ENCODE results near the gene CDCA5. TPM values are rescaled to one million over a fixed set of nuclear protein-coding genes. Genes with fewer than 3 reads are reported as not detected.

Gene CDCA5
- total RNA-seq, 5 donors from 2014 or later (not counting 1 experiment from before 2014, with no cell fraction given), result 1.2 to 4.2 (median 1.7) TPM

GRCh38 chr11:65130631-65131416, 47.0 kb upstream of the CDCA5 start:
- Histone ChIP-seq H3K27ac (ENCODE audit: low read length) (no peak overlapping the region), H3K4me1 (ENCODE audit: control insufficient read depth in 1 of 2, extremely low read depth in 1 of 2, insufficient read depth in 2 of 2, low read length in 2 of 2) (peaks cover 16 to 31% of the 10 kb centered on the region in 2 experiments), H3K9me3 (no peaks in the 10 kb centered on the region), H3K36me3 (ENCODE audit: control insufficient read depth in 2 of 2, extremely low read depth in 1 of 2, insufficient read depth in 1 of 2, low read length in 1 of 2) (peaks cover 26 to 68% of the 10 kb centered on the region in 2 donors), H3K4me3 (ENCODE audit: control insufficient read depth in 1 of 2, extremely low read depth in 1 of 2, low read length in 1 of 2) (no peak overlapping the region), H3K27me3 (replicated peaks in 1 of 2; ENCODE audit: control insufficient read depth in 2 of 2, extremely low read depth in 1 of 2, insufficient read depth in 2 of 2, low read length in 1 of 2) (no peaks in the 10 kb centered on the region)
- peaks cover 25 to 36% (median 28%) of the 10 kb centered on the region in 3 donors for H3K4me1 Mint-ChIP-seq
- ChIA-PET POLR2A (interaction anchor here in 1 of 2 donors (0.6 to 0.7 kb wide), 2 partner anchors 8 to 170 kb away, joined by 5 to 6 read pairs; partner anchors contain the start of genes FAU and MRPL49), CTCF (no interaction called here)
- peak overlapping the region in 1 of 2 donors; percentile 25 for H3K27ac Mint-ChIP-seq
- no peaks in the 10 kb centered on the region for H3K27me3 Mint-ChIP-seq
- ATAC-seq (replicated peaks in 1 of 4) (no peak), DNase-seq (no peak)
- H3K36me3 Mint-ChIP-seq, result peaks cover 10% of the 10 kb centered on the region
- 94% methylated on average over 16 of the region's 19 CpGs for WGBS (ENCODE audit: insufficient coverage)
- H3K9me3 Mint-ChIP-seq, result no peaks in the 10 kb centered on the region
- no peak overlapping the region for H3K4me3 Mint-ChIP-seq

- no peak overlapping the region for H3K27ac Mint-ChIP-seq
- Histone ChIP-seq H3K4me3 (ENCODE audit: control insufficient read depth in 1 of 2, extremely low read depth in 1 of 2, low read length in 1 of 2) (no peak overlapping the region), H3K27ac (ENCODE audit: low read length) (no peak overlapping the region), H3K4me1 (ENCODE audit: control insufficient read depth in 1 of 2, extremely low read depth in 1 of 2, insufficient read depth in 2 of 2, low read length in 2 of 2) (peaks cover 10 to 22% of the 10 kb centered on the region in 2 experiments), H3K9me3 (no peaks in the 10 kb centered on the region), H3K27me3 (replicated peaks in 1 of 2; ENCODE audit: control insufficient read depth in 2 of 2, extremely low read depth in 1 of 2, insufficient read depth in 2 of 2, low read length in 1 of 2) (no peaks in the 10 kb centered on the region), H3K36me3 (ENCODE audit: control insufficient read depth in 2 of 2, extremely low read depth in 1 of 2, insufficient read depth in 1 of 2, low read length in 1 of 2) (peaks cover 27 to 78% of the 10 kb centered on the region in 2 donors)
- ATAC-seq (replicated peaks in 1 of 4), result no peak
- H3K4me1 Mint-ChIP-seq, result peaks cover 15 to 28% (median 21%) of the 10 kb centered on the region in 3 donors
- POLR2A ChIA-PET, result interaction anchor here in 1 of 2 donors (0.5 kb wide), 2 partner anchors 19 to 200 kb away, joined by 3 to 6 read pairs; no protein-coding TSS in a partner anchor
- WGBS (ENCODE audit: insufficient coverage), result 94% methylated on average over 9 of the region's 13 CpGs
- no peaks in the 10 kb centered on the region for H3K27me3 Mint-ChIP-seq
- CTCF ChIA-PET, result no interaction called here
- H3K9me3 Mint-ChIP-seq, result no peaks in the 10 kb centered on the region
- no peak for DNase-seq
- peaks cover 12% of the 10 kb centered on the region for H3K36me3 Mint-ChIP-seq
- H3K4me3 Mint-ChIP-seq, result no peak overlapping the region
These were observed 46.0 kb upstream of the CDCA5 start for GRCh38 chr11:65129649-65130441.

GRCh38 chr11:65128182-65129145, 44.6 kb upstream of the CDCA5 start:
- peaks cover 6 to 21% of the 10 kb centered on the region in 2 experiments for H3K4me1 ChIP-seq (ENCODE audit: control insufficient read depth in 1 of 2, extremely low read depth in 1 of 2, insufficient read depth in 2 of 2, low read length in 2 of 2)
- no peaks in the 10 kb centered on the region for H3K27me3 Mint-ChIP-seq
- CTCF ChIA-PET, result no interaction called here
- DNase-seq (no peak), ATAC-seq (replicated peaks in 1 of 4) (no peak)
- peaks cover 19% of the 10 kb centered on the region for H3K36me3 Mint-ChIP-seq
- no peak overlapping the region for H3K27ac Mint-ChIP-seq
- H3K9me3 ChIP-seq, result no peaks in the 10 kb centered on the region
- H3K27ac ChIP-seq (ENCODE audit: low read length), result no peak overlapping the region
- H3K4me3 Mint-ChIP-seq, result no peak overlapping the region
- peaks cover 33 to 87% of the 10 kb centered on the region in 2 donors for H3K36me3 ChIP-seq (ENCODE audit: control insufficient read depth in 2 of 2, extremely low read depth in 1 of 2, insufficient read depth in 1 of 2, low read length in 1 of 2)
- H3K4me1 Mint-ChIP-seq, result peaks cover 15 to 33% (median 23%) of the 10 kb centered on the region in 3 donors
- POLR2A ChIA-PET, result interaction anchor here in 1 of 2 donors (0.5 kb wide), 1 partner anchor 201 kb away, joined by 3 read pairs; no protein-coding TSS in a partner anchor
- no peaks in the 10 kb centered on the region for H3K9me3 Mint-ChIP-seq
- no peaks in the 10 kb centered on the region for H3K27me3 ChIP-seq (replicated peaks in 1 of 2; ENCODE audit: control insufficient read depth in 2 of 2, extremely low read depth in 1 of 2, insufficient read depth in 2 of 2, low read length in 1 of 2)
- WGBS (ENCODE audit: insufficient coverage), result 95% methylated on average over 14 of the region's 15 CpGs
- H3K4me3 ChIP-seq (ENCODE audit: control insufficient read depth in 1 of 2, extremely low read depth in 1 of 2, low read length in 1 of 2), result no peak overlapping the region

GRCh38 chr11:65127473-65128181, 43.8 kb upstream of the CDCA5 start:
- H3K36me3 ChIP-seq (ENCODE audit: control insufficient read depth in 2 of 2, extremely low read depth in 1 of 2, insufficient read depth in 1 of 2, low read length in 1 of 2), result peaks cover 33 to 85% of the 10 kb centered on the region in 2 donors

GRCh38 chr11:65126624-65127274, 42.9 kb upstream of the CDCA5 start:
- Histone ChIP-seq H3K27me3 (replicated peaks in 1 of 2; ENCODE audit: control insufficient read depth in 2 of 2, extremely low read depth in 1 of 2, insufficient read depth in 2 of 2, low read length in 1 of 2) (no peaks in the 10 kb centered on the region), H3K27ac (ENCODE audit: low read length) (no peak overlapping the region), H3K36me3 (ENCODE audit: control insufficient read depth in 2 of 2, extremely low read depth in 1 of 2, insufficient read depth in 1 of 2, low read length in 1 of 2) (peaks cover 28 to 76% of the 10 kb centered on the region in 2 donors), H3K4me1 (ENCODE audit: control insufficient read depth in 1 of 2, extremely low read depth in 1 of 2, insufficient read depth in 2 of 2, low read length in 2 of 2) (peaks cover 2 to 15% of the 10 kb centered on the region in 2 experiments), H3K4me3 (ENCODE audit: control insufficient read depth in 1 of 2, extremely low read depth in 1 of 2, low read length in 1 of 2) (no peak overlapping the region), H3K9me3 (no peaks in the 10 kb centered on the region)
- DNase-seq, result no peak
- Mint-ChIP-seq H3K36me3 (peaks cover 27% of the 10 kb centered on the region), H3K4me1 (peaks cover 20 to 30% (median 22%) of the 10 kb centered on the region in 3 donors), H3K27me3 (no peaks in the 10 kb centered on the region), H3K9me3 (no peaks in the 10 kb centered on the region), H3K27ac (no peak overlapping the region), H3K4me3 (no peak overlapping the region)
- CTCF ChIA-PET, result no interaction called here
- ATAC-seq (replicated peaks in 1 of 4), result no peak
- WGBS (ENCODE audit: insufficient coverage), result 92% methylated on average over 4 of the region's 6 CpGs
- POLR2A ChIA-PET, result interaction anchor here in 1 of 2 donors (1.0 kb wide), 1 partner anchor 9 kb away, joined by 4 read pairs; no protein-coding TSS in a partner anchor

More at GRCh38 chr11:65127473-65128181, 43.8 kb upstream of the CDCA5 start:
- no peak for DNase-seq
- Histone ChIP-seq H3K9me3 (no peaks in the 10 kb centered on the region), H3K27ac (ENCODE audit: low read length) (no peak overlapping the region), H3K27me3 (replicated peaks in 1 of 2; ENCODE audit: control insufficient read depth in 2 of 2, extremely low read depth in 1 of 2, insufficient read depth in 2 of 2, low read length in 1 of 2) (no peaks in the 10 kb centered on the region), H3K4me3 (ENCODE audit: control insufficient read depth in 1 of 2, extremely low read depth in 1 of 2, low read length in 1 of 2) (no peak overlapping the region), H3K4me1 (ENCODE audit: control insufficient read depth in 1 of 2, extremely low read depth in 1 of 2, insufficient read depth in 2 of 2, low read length in 2 of 2) (peaks cover 2 to 20% of the 10 kb centered on the region in 2 experiments)
- 96% methylated on average over 6 of the region's 12 CpGs for WGBS (ENCODE audit: insufficient coverage)
- ATAC-seq (replicated peaks in 1 of 4), result no peak
- no peaks in the 10 kb centered on the region for H3K9me3 Mint-ChIP-seq
- peaks cover 19% of the 10 kb centered on the region for H3K36me3 Mint-ChIP-seq
- peaks cover 15 to 31% (median 21%) of the 10 kb centered on the region in 3 donors for H3K4me1 Mint-ChIP-seq
- ChIA-PET POLR2A (interaction anchor here in 1 of 2 donors (1.0 kb wide), 1 partner anchor 9 kb away, joined by 4 read pairs; no protein-coding TSS in a partner anchor), CTCF (no interaction called here)
- H3K27me3 Mint-ChIP-seq, result no peaks in the 10 kb centered on the region
- H3K4me3 Mint-ChIP-seq, result no peak overlapping the region
- H3K27ac Mint-ChIP-seq, result no peak overlapping the region
